ENCODE data around the gene ADAM11.

GRCh38 chr17:44797802-44798201 lies 39.0 kb downstream of the ADAM11 start:
- TF ChIP-seq POLR2A (IDR thresholded peaks at IDR 0.05), result no peak
- TF ChIP-seq CTCF (IDR thresholded peaks at IDR 0.05), result no peak

Data from heart left ventricle (tissue), 13 donors.